Glutamatergic neuron (in vitro differentiated cells): Measurements from ENCODE around the gene TBKBP1. TPM values are rescaled to one million over a fixed set of nuclear protein-coding genes. Genes with fewer than 3 reads are reported as not detected.
"Not testable (repeated sequence)": the region's sequence is repeated elsewhere in the genome, so short reads cannot be mapped to it uniquely, and the experiment has no call there.

Experiments
- DNase-seq: peaks from one replicate; pipeline ENCODE4 v3.0.0; 2022
- H3K27ac Mint-ChIP-seq: one replicate; pipeline ENCODE4 v1.8.0; 2020; ENCODE audit warnings: mild to moderate bottlenecking, mixed read lengths, inconsistent platforms; ENCODE audit not compliant: unreplicated experiment
- H3K27me3 Mint-ChIP-seq: one replicate; pipeline ENCODE4 v1.8.0; 2020; ENCODE audit warnings: mild to moderate bottlenecking, moderate library complexity, mixed read lengths, inconsistent platforms; ENCODE audit not compliant: unreplicated experiment
- H3K36me3 Mint-ChIP-seq: one replicate; pipeline ENCODE4 v1.8.0; 2020; ENCODE audit warnings: mild to moderate bottlenecking, mixed read lengths, inconsistent platforms; ENCODE audit not compliant: unreplicated experiment
- H3K4me1 Mint-ChIP-seq: one replicate; pipeline ENCODE4 v1.8.0; 2020; ENCODE audit warnings: mild to moderate bottlenecking, low read depth, mixed read lengths, inconsistent platforms; ENCODE audit not compliant: unreplicated experiment
- H3K4me3 Mint-ChIP-seq: one replicate; pipeline ENCODE4 v1.8.0; 2020; ENCODE audit warnings: mild to moderate bottlenecking, mixed read lengths, inconsistent platforms; ENCODE audit not compliant: unreplicated experiment
- H3K9me3 Mint-ChIP-seq: one replicate; pipeline ENCODE4 v1.8.0; 2020; ENCODE audit warnings: mild to moderate bottlenecking, moderate library complexity, mixed read lengths, inconsistent platforms; ENCODE audit not compliant: unreplicated experiment
- CTCF ChIP-seq: fragments of 200-600 bp; sonication (generic); IDR thresholded peaks from one replicate; pipeline ENCODE4 v1.5.0; 2021; ENCODE audit not compliant: partially characterized antibody, unreplicated experiment
- total RNA-seq: library from RNA; stranded (reverse); fragmentation: NEBNext Ultra II Directional; extraction: Animal tissue kit (Norgen Biotek cat#: 25700); gene quantifications from one replicate; pipeline ENCODE4 v1.2.1, GENCODE V29; 2021; ENCODE audit not compliant: unreplicated experiment

TBKBP1 gene
- total RNA-seq, 1 donor from 2014 or later, result 30.7 TPM

GRCh38 chr17:47678196-47678595 is 15.8 kb upstream of the TBKBP1 start:
- Mint-ChIP-seq H3K27me3 (peaks cover 2% of the 10 kb centered on the region), H3K9me3 (no peaks in the 10 kb centered on the region), H3K27ac (no peak overlapping the region), H3K36me3 (no peaks in the 10 kb centered on the region), H3K4me1 (no peaks in the 10 kb centered on the region), H3K4me3 (no peak overlapping the region)
- TF ChIP-seq CTCF, result no peak
- DNase-seq, result no peak

- H3K4me1 Mint-ChIP-seq, result peaks cover 6% of the 10 kb centered on the region
- TF ChIP-seq CTCF, result no peak
- peak overlapping the region; percentile 59 for H3K27ac Mint-ChIP-seq
- H3K36me3 Mint-ChIP-seq, result no peaks in the 10 kb centered on the region
- H3K4me3 Mint-ChIP-seq, result no peak overlapping the region
- peaks cover 6% of the 10 kb centered on the region for H3K9me3 Mint-ChIP-seq
- H3K27me3 Mint-ChIP-seq, result no peaks in the 10 kb centered on the region
- no peak for DNase-seq
Measured at GRCh38 chr17:47682138-47682537, 11.8 kb upstream of the TBKBP1 start.

GRCh38 chr17:47682727-47683126 is 11.2 kb upstream of the TBKBP1 start:
- not testable (repeated sequence) for H3K27me3 Mint-ChIP-seq, H3K4me3 Mint-ChIP-seq

GRCh38 chr17:47684025-47684424 is 9.9 kb upstream of the TBKBP1 start:
- Mint-ChIP-seq H3K4me3 (no peak overlapping the region), H3K4me1 (peaks cover 11% of the 10 kb centered on the region), H3K27me3 (peaks cover 2% of the 10 kb centered on the region), H3K9me3 (peaks cover 6% of the 10 kb centered on the region), H3K36me3 (no peaks in the 10 kb centered on the region), H3K27ac (peak overlapping the region; percentile 25)
- no peak for TF ChIP-seq CTCF
- DNase-seq, result no peak

More at GRCh38 chr17:47682727-47683126, 11.2 kb upstream of the TBKBP1 start:
- peaks cover 11% of the 10 kb centered on the region for H3K4me1 Mint-ChIP-seq
- H3K9me3 Mint-ChIP-seq, H3K36me3 Mint-ChIP-seq, H3K27ac Mint-ChIP-seq, DNase-seq: not testable (repeated sequence)

- H3K27ac Mint-ChIP-seq, result peak overlapping the region; percentile 43
- no peak for DNase-seq
- H3K27me3 Mint-ChIP-seq, result peaks cover 2% of the 10 kb centered on the region
- no peaks in the 10 kb centered on the region for H3K36me3 Mint-ChIP-seq
- H3K4me1 Mint-ChIP-seq, result peaks cover 11% of the 10 kb centered on the region
- peaks cover 6% of the 10 kb centered on the region for H3K9me3 Mint-ChIP-seq
- no peak for TF ChIP-seq CTCF
- H3K4me3 Mint-ChIP-seq, result no peak overlapping the region
Measured at GRCh38 chr17:47684535-47685193, 9.3 kb upstream of the TBKBP1 start.
